GM06990 (cell line): ENCODE results near the gene C12orf56.

ENCODE experiments used
- DNase-seq: peaks from one replicate; pipeline ENCODE4 v3.0.0-alpha.2; 2011; ENCODE audit not compliant: insufficient read length; ENCODE audit errors: extremely low read depth
- H3K27me3 ChIP-seq: replicated peaks from 2 replicates; pipeline ENCODE4 v1.6.0; 2011; ENCODE audit warnings: low read length; ENCODE audit not compliant: control insufficient read depth, insufficient read depth
- H3K36me3 ChIP-seq: 2 replicates; pipeline ENCODE4 v1.5.1; 2011; ENCODE audit warnings: low read length; ENCODE audit not compliant: control insufficient read depth, insufficient read depth
- H3K4me3 ChIP-seq: replicated peaks from 2 replicates; pipeline ENCODE4 v1.5.1; 2011; ENCODE audit warnings: low read depth, mild to moderate bottlenecking, control low read depth, low read length
- TF ChIP-seq, protein P1 (sequence below): IDR thresholded peaks from 2 replicates; pipeline ENCODE4 v1.5.1; 2011; ENCODE audit warnings: low read length, control low read depth, mild to moderate bottlenecking, inconsistent platforms; ENCODE audit not compliant: insufficient read depth, poor library complexity, severe bottlenecking

Gene C12orf56

DNA sequence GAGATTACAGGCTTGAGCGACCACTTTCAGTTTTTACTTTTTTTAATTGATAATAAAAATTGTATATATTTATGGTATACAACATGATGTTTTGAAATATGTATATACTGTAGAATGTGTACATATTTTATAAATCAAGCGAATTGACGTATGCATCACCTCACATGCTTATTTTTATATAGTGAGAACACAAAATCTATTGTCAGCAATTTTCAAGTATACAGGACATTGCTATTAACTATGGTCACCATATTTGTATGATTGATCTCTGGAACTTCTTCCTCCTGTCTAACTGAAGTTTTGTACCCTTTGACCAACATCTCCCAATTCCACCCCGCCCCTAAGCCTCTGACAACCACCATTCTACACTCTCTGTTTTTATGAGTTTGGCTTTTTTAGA is 112.1 kb downstream of the C12orf56 start:
- no peak overlapping the region for H3K4me3 ChIP-seq
- TF ChIP-seq, protein P1, sequence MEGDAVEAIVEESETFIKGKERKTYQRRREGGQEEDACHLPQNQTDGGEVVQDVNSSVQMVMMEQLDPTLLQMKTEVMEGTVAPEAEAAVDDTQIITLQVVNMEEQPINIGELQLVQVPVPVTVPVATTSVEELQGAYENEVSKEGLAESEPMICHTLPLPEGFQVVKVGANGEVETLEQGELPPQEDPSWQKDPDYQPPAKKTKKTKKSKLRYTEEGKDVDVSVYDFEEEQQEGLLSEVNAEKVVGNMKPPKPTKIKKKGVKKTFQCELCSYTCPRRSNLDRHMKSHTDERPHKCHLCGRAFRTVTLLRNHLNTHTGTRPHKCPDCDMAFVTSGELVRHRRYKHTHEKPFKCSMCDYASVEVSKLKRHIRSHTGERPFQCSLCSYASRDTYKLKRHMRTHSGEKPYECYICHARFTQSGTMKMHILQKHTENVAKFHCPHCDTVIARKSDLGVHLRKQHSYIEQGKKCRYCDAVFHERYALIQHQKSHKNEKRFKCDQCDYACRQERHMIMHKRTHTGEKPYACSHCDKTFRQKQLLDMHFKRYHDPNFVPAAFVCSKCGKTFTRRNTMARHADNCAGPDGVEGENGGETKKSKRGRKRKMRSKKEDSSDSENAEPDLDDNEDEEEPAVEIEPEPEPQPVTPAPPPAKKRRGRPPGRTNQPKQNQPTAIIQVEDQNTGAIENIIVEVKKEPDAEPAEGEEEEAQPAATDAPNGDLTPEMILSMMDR: no peak
- no peaks in the 10 kb centered on the region; the same call in 1 of the 2 replicates for H3K27me3 ChIP-seq
- DNase-seq: no peak
- H3K36me3 ChIP-seq: no peaks in the 10 kb centered on the region

DNA sequence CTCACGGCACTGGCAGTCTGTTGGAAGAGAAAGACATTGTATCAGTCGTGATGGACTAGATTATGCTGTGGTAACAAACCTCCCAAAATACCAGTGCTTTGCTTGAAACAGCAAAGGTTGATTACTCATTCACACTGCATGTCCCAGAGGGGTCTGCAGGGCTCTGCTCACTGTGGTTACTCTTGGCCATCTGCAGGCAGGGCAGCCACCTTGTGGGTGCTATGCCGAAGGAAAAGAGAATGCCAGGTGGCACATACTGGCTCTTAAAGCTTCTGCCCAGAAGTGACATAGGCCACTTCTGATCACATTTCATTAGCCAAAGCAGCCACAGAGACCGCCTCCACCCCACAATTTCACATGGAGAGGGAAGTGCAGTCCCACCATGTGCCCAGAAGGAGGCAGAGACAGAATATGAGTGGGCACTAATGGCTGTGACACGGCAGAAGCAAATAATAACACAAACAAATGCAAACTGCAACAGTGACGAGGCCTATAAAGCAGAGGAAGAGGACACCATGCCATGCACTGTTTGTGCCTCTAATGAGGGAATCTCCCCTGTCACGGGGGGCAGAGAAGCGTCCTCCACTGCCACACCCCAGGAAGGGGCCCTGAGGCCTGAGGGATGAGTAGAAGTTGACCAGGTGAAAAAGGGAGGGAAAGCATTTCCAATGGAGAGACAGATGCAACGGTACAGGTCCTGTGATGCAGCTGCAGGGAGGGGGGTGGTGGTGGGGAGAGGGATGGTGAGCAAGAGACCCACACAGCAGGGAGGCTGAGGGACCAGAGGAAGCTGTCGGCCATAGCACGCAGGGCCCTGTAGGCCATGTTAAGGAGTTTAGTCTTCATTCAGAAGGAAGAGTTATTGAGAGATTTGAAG is 116.8 kb downstream of the C12orf56 start:
- peak; percentile 6 for DNase-seq
- H3K4me3 ChIP-seq: no peak overlapping the region
- TF ChIP-seq, protein P1: peak; percentile 67

DNA sequence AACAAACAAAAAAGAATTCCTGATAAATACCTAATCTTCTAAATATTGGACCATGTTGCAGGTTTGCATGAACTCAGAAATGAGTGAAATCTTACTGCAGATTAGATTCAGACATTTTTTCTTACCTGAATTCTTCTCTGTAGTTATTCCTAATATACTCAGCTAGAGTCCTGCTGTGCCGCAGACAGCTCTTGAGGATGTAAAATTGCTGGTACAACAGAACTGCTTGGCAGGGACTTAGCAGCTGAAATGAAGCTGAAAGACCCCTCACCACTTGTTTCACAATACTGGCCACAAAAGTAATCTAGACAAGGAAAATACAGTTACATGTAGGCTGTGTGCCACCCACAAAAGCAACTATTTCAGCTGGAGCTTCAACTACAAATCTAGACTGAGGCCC is 120.1 kb downstream of the C12orf56 start:
- DNase-seq: no peak
- TF ChIP-seq, protein P1: no peak
- Histone ChIP-seq H3K4me3 (no peak overlapping the region), H3K27me3 (no peaks in the 10 kb centered on the region; the same call in 1 of the 2 replicates), H3K36me3 (no peaks in the 10 kb centered on the region)

More for the DNA sequence above, 116.8 kb downstream of the C12orf56 start:
- Histone ChIP-seq H3K27me3 (no peaks in the 10 kb centered on the region; the same call in 1 of the 2 replicates), H3K36me3 (no peaks in the 10 kb centered on the region)

DNA sequence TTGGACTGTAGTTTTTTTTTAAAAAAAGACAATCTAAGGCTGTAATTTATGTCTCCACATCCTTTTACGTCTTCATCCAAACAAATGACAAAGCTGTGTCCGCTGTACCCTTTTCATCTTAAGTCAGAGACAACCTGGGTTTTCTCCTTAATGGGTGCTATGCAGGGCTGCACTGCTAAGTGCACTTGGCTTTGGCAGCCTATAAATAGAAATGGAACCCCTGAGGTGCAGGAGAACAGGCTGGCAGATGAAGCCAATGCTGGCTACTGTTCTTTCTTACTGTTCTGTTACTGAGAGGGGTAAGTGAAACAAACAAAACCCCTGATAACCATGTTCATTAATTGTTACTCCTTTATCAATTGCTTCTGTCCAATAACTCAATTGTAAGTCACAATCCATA is 121.4 kb downstream of the C12orf56 start:
- Histone ChIP-seq H3K27me3 (no peaks in the 10 kb centered on the region; the same call in 1 of the 2 replicates), H3K4me3 (no peak overlapping the region), H3K36me3 (no peaks in the 10 kb centered on the region)
- DNase-seq: no peak
- TF ChIP-seq, protein P1: no peak

DNA sequence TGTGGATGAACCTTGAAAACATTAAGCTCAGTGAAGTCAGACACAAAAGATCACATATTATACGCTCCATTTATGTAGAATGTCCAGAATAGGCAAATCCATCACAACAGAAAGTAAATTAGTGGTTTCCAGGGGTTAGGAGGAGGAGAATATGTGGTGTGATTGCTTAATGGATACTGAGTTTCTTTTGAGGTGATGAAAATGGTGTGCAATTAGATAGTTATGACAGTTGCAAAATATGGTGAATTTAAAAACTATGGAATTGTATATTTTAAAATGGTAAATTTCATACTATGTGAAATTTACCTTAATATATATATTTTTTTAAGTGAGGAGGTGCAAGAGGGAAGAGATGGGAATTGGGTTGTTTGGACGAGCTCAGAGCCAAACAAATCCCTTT is 122.1 kb downstream of the C12orf56 start:
- no peaks in the 10 kb centered on the region for H3K36me3 ChIP-seq
- no peak overlapping the region for H3K4me3 ChIP-seq
- no peaks in the 10 kb centered on the region; the same call in 1 of the 2 replicates for H3K27me3 ChIP-seq
- DNase-seq: no peak
- TF ChIP-seq, protein P1: no peak
